Progenitor cell of endocrine pancreas (in vitro differentiated cells): ENCODE results near the gene STEAP3. TPM values are rescaled to one million over a fixed set of nuclear protein-coding genes. Genes with fewer than 3 reads are reported as not detected.

Experiments
- DNase-seq: peaks from one replicate; pipeline ENCODE4 v3.0.0; 2021; ENCODE audit warnings: low spot score; ENCODE audit not compliant: unreplicated experiment
- H3K27ac Mint-ChIP-seq: 2 replicates; pipeline ENCODE4 v1.8.0; 2021; ENCODE audit warnings: mild to moderate bottlenecking, moderate library complexity, mixed read lengths
- H3K27me3 Mint-ChIP-seq: 2 replicates; pipeline ENCODE4 v1.8.0; 2021; ENCODE audit warnings: mixed read lengths
- H3K36me3 Mint-ChIP-seq: 2 replicates; pipeline ENCODE4 v1.8.0; 2022; ENCODE audit warnings: mixed read lengths; ENCODE audit not compliant: insufficient read depth
- H3K4me1 Mint-ChIP-seq: 2 replicates; pipeline ENCODE4 v1.8.0; 2021; ENCODE audit warnings: low read depth, mixed read lengths
- H3K4me3 Mint-ChIP-seq: 2 replicates; pipeline ENCODE4 v1.8.0; 2021; ENCODE audit warnings: low read depth, mild to moderate bottlenecking, moderate library complexity, mixed read lengths
- H3K9me3 Mint-ChIP-seq: 2 replicates; pipeline ENCODE4 v1.8.0; 2021; ENCODE audit warnings: low read depth, mixed read lengths
- total RNA-seq: library from RNA; stranded (reverse); gene quantifications from 2 replicates; pipeline ENCODE4 v1.2.1, GENCODE V29; 2021
- TF ChIP-seq, protein P1 (sequence below): fragments of 200-600 bp; sonication (generic); IDR thresholded peaks from one replicate; pipeline ENCODE4 v1.5.0; 2021; ENCODE audit warnings: antibody characterized with exemption, mild to moderate bottlenecking; ENCODE audit not compliant: unreplicated experiment

STEAP3 gene
- total RNA-seq, 1 donor from 2014 or later: 3.9 TPM

DNA sequence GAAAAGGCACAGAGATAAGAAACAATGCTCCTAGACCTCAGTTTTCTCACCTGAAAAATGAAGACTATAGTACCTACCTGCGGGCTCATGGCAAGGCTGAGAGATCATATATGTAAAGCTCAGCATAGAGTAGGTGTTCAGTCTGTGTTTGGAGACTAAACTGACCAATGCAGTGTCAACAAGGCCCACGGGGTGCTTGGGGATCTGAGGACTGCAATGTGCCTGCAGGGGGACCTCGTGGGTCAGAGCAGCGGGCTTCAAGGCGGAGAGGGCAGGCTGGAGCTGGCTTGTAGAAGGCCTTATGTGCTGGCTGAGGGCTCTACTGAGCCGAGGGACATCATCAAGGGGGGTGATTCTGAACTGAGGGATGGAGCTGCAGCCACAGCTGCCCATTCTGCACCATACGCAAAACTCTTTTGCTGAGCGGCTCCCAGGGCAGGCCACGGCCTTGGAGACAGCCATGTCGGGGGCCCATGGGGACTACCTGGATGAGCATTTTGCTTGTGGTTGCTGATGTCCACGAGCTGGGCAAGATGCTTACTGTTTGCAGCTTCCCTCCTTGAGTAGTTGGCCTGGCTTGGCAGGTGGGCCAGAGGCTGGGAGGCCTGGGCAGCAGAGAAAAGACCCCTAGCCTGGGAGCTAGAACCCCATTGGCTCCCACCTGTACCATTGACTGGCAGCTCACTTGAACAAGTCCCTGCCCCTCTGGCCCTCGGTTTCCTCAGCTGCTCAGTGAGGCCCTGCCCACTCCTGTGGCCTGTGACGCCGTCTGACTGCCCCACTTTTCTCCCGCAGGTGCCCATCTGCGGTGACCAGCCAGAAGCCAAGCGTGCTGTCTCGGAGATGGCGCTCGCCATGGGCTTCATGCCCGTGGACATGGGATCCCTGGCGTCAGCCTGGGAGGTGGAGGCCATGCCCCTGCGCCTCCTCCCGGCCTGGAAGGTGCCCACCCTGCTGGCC, 23.5 kb downstream of the STEAP3 start:
- no peak for DNase-seq
- H3K4me1 Mint-ChIP-seq: peaks cover 4% of the 10 kb centered on the region

DNA sequence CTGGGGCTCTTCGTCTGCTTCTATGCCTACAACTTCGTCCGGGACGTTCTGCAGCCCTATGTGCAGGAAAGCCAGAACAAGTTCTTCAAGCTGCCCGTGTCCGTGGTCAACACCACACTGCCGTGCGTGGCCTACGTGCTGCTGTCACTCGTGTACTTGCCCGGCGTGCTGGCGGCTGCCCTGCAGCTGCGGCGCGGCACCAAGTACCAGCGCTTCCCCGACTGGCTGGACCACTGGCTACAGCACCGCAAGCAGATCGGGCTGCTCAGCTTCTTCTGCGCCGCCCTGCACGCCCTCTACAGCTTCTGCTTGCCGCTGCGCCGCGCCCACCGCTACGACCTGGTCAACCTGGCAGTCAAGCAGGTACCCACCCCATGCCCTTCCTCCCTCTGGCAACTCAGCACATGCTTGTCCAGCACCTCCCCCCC, 24.2 kb downstream of the STEAP3 start:
- no peak overlapping the region for H3K4me3 Mint-ChIP-seq
- no peak for DNase-seq
- H3K36me3 Mint-ChIP-seq: peaks cover 2% of the 10 kb centered on the region

More for the DNA sequence above, 23.5 kb downstream of the STEAP3 start:
- no peak overlapping the region for H3K4me3 Mint-ChIP-seq
- no peak overlapping the region for H3K27ac Mint-ChIP-seq
- no peaks in the 10 kb centered on the region for H3K27me3 Mint-ChIP-seq
- TF ChIP-seq, protein P1, sequence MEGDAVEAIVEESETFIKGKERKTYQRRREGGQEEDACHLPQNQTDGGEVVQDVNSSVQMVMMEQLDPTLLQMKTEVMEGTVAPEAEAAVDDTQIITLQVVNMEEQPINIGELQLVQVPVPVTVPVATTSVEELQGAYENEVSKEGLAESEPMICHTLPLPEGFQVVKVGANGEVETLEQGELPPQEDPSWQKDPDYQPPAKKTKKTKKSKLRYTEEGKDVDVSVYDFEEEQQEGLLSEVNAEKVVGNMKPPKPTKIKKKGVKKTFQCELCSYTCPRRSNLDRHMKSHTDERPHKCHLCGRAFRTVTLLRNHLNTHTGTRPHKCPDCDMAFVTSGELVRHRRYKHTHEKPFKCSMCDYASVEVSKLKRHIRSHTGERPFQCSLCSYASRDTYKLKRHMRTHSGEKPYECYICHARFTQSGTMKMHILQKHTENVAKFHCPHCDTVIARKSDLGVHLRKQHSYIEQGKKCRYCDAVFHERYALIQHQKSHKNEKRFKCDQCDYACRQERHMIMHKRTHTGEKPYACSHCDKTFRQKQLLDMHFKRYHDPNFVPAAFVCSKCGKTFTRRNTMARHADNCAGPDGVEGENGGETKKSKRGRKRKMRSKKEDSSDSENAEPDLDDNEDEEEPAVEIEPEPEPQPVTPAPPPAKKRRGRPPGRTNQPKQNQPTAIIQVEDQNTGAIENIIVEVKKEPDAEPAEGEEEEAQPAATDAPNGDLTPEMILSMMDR: no peak
- H3K9me3 Mint-ChIP-seq: no peaks in the 10 kb centered on the region
- H3K36me3 Mint-ChIP-seq: peaks cover 2% of the 10 kb centered on the region

DNA sequence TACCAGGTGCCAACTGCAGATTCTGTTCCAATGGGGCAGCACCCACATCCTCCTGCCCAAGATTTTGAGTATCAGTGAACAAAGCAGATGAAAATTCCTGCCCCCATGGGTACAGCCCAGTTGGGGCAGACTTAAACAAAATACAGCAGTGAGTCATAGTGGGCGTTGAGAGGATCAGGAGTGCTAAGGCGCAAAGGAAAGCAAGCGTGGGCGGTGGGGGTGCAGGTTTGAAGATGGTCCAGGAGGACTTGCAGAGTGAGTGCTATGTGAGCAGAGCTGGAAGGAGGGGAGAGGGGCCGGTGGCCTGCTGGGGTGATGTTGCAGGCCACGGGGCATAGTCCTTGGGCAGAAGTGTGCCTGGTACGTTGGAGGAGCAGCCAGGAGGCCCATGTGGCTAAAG, 24.7 kb downstream of the STEAP3 start:
- TF ChIP-seq, protein P1: no peak
- Mint-ChIP-seq H3K36me3 (peaks cover 2% of the 10 kb centered on the region), H3K27me3 (no peaks in the 10 kb centered on the region), H3K27ac (no peak overlapping the region), H3K4me3 (no peak overlapping the region), H3K4me1 (peaks cover 2% of the 10 kb centered on the region), H3K9me3 (no peaks in the 10 kb centered on the region)
- no peak for DNase-seq

More for the DNA sequence above, 24.2 kb downstream of the STEAP3 start:
- Mint-ChIP-seq H3K27me3 (no peaks in the 10 kb centered on the region), H3K9me3 (no peaks in the 10 kb centered on the region), H3K4me1 (peaks cover 2% of the 10 kb centered on the region), H3K27ac (no peak overlapping the region)
- TF ChIP-seq, protein P1: no peak

DNA sequence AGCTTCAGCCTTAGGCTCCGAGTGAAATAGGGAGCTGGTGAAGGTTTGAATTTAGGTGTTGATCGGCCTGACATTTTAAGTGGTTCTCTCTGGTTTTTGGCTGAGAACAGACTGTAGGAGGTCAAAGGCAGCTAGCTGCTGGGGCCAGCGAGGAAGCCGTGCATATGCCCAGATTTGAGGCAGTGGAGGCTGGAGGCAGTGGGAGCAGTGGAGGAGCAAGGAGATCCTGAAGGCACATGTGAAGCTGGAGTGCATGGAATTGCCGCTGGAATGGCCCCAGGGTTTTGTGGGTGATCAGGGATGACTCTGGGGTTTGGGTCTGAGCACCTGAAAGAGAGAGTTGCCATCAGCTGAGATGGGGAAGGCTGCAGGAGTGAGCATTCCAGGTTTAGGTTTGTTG, 25.1 kb downstream of the STEAP3 start:
- H3K27ac Mint-ChIP-seq: no peak overlapping the region
- no peaks in the 10 kb centered on the region for H3K9me3 Mint-ChIP-seq
- no peak overlapping the region for H3K4me3 Mint-ChIP-seq
- TF ChIP-seq, protein P1: no peak
- DNase-seq: no peak
- peaks cover 2% of the 10 kb centered on the region for H3K4me1 Mint-ChIP-seq
- H3K36me3 Mint-ChIP-seq: peaks cover 2% of the 10 kb centered on the region
- H3K27me3 Mint-ChIP-seq: no peaks in the 10 kb centered on the region

DNA sequence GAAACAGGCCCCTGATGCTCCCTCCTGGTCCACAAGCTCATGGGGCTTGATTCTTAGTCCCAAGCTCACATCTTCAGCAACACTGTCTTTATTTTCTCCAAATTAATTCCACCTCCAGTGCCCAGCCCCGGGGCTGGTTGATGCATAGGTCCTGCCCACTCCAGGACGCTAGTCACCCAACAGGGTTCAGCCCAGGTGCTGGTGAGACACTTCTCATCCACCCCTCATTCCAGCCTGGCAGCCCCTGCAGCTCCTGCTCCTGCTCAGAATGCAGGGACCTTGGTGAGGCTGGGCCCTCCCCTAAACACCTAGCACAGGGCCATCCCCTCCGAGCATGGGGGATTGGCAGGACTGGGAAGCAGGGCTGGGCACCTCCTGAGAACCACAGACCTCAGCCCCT, 25.7 kb downstream of the STEAP3 start:
- DNase-seq: no peak

More for the DNA sequence above, 25.7 kb downstream of the STEAP3 start:
- H3K36me3 Mint-ChIP-seq: peaks cover 2% of the 10 kb centered on the region
- no peak overlapping the region for H3K4me3 Mint-ChIP-seq
- TF ChIP-seq, protein P1: no peak
- H3K4me1 Mint-ChIP-seq: peaks cover 2% of the 10 kb centered on the region
- H3K27me3 Mint-ChIP-seq: no peaks in the 10 kb centered on the region
- no peak overlapping the region for H3K27ac Mint-ChIP-seq
- H3K9me3 Mint-ChIP-seq: no peaks in the 10 kb centered on the region
